Mammary epithelial cell (primary cell): Measurements from ENCODE around the gene BMP5.

Experiments used
- CTCF ChIP-seq, 2 donors: IDR thresholded peaks in 1 of 2; conservative IDR thresholded peaks in 1 of 2; 2 replicates each; pipeline ENCODE4 v1.5.1; 2011 to 2012; ENCODE audit warnings: inconsistent platforms in 2 of 2, low read length in 2 of 2, mild to moderate bottlenecking in 2 of 2, control low read depth in 1 of 2, low read depth in 1 of 2; ENCODE audit not compliant: insufficient read depth in 1 of 2; ENCODE audit errors: extremely low read depth in 1 of 2
- EZH2 ChIP-seq: IDR thresholded peaks from 2 replicates; pipeline ENCODE4 v1.6.1; 2012; ENCODE audit warnings: low read length, inconsistent platforms, borderline replicate concordance

GRCh38 chr6:55886185-55886836, 10.9 kb upstream of the BMP5 start:
- TF ChIP-seq CTCF (conservative IDR thresholded peaks at IDR 0.05 in 1 of 2, IDR thresholded peaks at IDR 0.05 in 1 of 2; ENCODE audit: extremely low read depth in 1 of 2, insufficient read depth in 1 of 2, low read depth in 1 of 2, low read length in 2 of 2): peak; percentile 27 to 42
- no peak for TF ChIP-seq EZH2
